ENCODE results near the gene RIPOR2. TPM values are rescaled to one million over a fixed set of nuclear protein-coding genes. Genes with fewer than 3 reads are reported as not detected.

RIPOR2 gene
- total and polyA plus RNA-seq, 2 of the 13 experiments (the other 11 are each of a cell fraction or from before 2014, with no cell fraction given) = 0.02 to 0.05 TPM

- POLR2A ChIA-PET = no interaction called here
- no peaks in the 10 kb centered on the region for H4K20me1 ChIP-seq (ENCODE audit: insufficient read depth, low read length)
- no peaks in the 10 kb centered on the region for H3K79me2 ChIP-seq (ENCODE audit: insufficient read depth, low read length)
- DNase-seq (ENCODE audit: low spot score) = no peak
- H3K27ac ChIP-seq (ENCODE audit: extremely low read length, insufficient read depth, low read length) = no peak overlapping the region
- FAIRE-seq = no peak
- 42% methylated on average over 8 of the region's 8 CpGs for WGBS (ENCODE audit: low lambda C conversion rate)
- no peak for TF ChIP-seq ZNF224 (CRISPR knock-in tag; IDR thresholded peaks at IDR 0.05)
- TF ChIP-seq, protein P1, sequence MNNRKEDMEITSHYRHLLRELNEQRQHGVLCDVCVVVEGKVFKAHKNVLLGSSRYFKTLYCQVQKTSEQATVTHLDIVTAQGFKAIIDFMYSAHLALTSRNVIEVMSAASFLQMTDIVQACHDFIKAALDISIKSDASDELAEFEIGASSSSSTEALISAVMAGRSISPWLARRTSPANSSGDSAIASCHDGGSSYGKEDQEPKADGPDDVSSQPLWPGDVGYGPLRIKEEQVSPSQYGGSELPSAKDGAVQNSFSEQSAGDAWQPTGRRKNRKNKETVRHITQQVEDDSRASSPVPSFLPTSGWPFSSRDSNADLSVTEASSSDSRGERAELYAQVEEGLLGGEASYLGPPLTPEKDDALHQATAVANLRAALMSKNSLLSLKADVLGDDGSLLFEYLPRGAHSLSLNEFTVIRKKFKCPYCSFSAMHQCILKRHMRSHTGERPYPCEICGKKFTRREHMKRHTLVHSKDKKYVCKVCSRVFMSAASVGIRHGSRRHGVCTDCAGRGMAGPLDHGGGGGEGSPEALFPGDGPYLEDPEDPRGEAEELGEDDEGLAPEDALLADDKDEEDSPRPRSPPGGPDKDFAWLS (CRISPR knock-in tag; IDR thresholded peaks at IDR 0.05; ENCODE audit: borderline replicate concordance) = no peak
- no peak for TF ChIP-seq BHLHE40 (IDR thresholded peaks at IDR 0.05; ENCODE audit: low read length)
- TF ChIP-seq RARG (CRISPR knock-in tag; IDR thresholded peaks at IDR 0.05; ENCODE audit: low read depth) = no peak
- TF ChIP-seq KDM5B (CRISPR knock-in tag; IDR thresholded peaks at IDR 0.05; ENCODE audit: borderline replicate concordance) = no peak
- TF ChIP-seq ZNF564 (CRISPR knock-in tag; IDR thresholded peaks at IDR 0.05) = no peak
- no peak for TF ChIP-seq ATF7 (IDR thresholded peaks at IDR 0.05)
- TF ChIP-seq ATF7 (CRISPR knock-in tag; IDR thresholded peaks at IDR 0.05) = no peak
- TF ChIP-seq, protein P2, sequence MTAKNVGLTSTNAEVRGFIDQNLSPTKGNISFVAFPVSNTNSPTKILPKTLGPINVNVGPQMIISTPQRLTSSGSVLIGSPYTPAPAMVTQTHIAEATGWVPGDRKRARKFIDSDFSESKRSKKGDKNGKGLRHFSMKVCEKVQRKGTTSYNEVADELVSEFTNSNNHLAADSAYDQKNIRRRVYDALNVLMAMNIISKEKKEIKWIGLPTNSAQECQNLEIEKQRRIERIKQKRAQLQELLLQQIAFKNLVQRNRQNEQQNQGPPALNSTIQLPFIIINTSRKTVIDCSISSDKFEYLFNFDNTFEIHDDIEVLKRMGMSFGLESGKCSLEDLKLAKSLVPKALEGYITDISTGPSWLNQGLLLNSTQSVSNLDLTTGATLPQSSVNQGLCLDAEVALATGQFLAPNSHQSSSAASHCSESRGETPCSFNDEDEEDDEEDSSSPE (CRISPR knock-in tag; IDR thresholded peaks at IDR 0.05) = no peak
- TF ChIP-seq ZNF136 (CRISPR knock-in tag; IDR thresholded peaks at IDR 0.05; ENCODE audit: low read depth) = no peak
- no peaks in the 10 kb centered on the region for H3K36me3 ChIP-seq (replicated peaks in 1 of 2; ENCODE audit: control insufficient read depth in 1 of 2, insufficient read depth in 2 of 2, low read length in 2 of 2)
- H3K4me2 ChIP-seq (ENCODE audit: low read depth, low read length) = no peak overlapping the region
- intact Hi-C loops (cut with micrococcal nuclease; ENCODE audit: unreplicated experiment) = no loop called here
- BruUV-seq (replicated peaks) = no TSS peak
- in situ Hi-C loops (cut with HindIII; ENCODE audit: extremely low pct_ligation_motif_present, low pct_unique_long_range_greater_than_20kb) = no loop called here
- 0 out of 5 replicates have a peak, but pooled peaks cover 0 to 3% of the 10 kb centered on the region in 2 experiments for H3K27me3 ChIP-seq (ENCODE audit: control insufficient read depth in 1 of 2, insufficient read depth in 2 of 2, low read length in 2 of 2)
- H3K4me1 ChIP-seq (ENCODE audit: insufficient read depth, low read length) = peaks cover 13% of the 10 kb centered on the region
- ATAC-seq = no peak
- CTCF ChIA-PET (ENCODE audit: low intra/inter-chr PET ratio, low total read pairs) = no interaction called here
- H2AFZ ChIP-seq (ENCODE audit: low read length) = no peak overlapping the region
- H3K4me3 ChIP-seq (replicated peaks in 1 of 3; ENCODE audit: insufficient read depth in 1 of 3, low read depth in 2 of 3, low read length in 3 of 3) = no peak overlapping the region
- no peaks in the 10 kb centered on the region for H3K9me3 ChIP-seq (ENCODE audit: low read length)
- H3K9ac ChIP-seq (ENCODE audit: insufficient read depth, low read depth, low read length) = no peak overlapping the region
Measured at GRCh38 chr6:24923885-24924401, 11.8 kb downstream of the RIPOR2 start.
